MM.1S (cell line): ENCODE results near the gene HPCA.

Experiments used
- EZH2 ChIP-seq: fragments of 300-600 bp; sonication (generic); optimal IDR thresholded peaks from 2 replicates; pipeline ENCODE3; 2017; ENCODE audit warnings: low read depth, mild to moderate bottlenecking, antibody characterized with exemption, low read length, mixed read lengths
- EZH2phosphoT487 ChIP-seq: fragments of 300-600 bp; sonication (generic); IDR thresholded peaks from 2 replicates; pipeline ENCODE4 v1.6.1; 2018; ENCODE audit warnings: antibody characterized with exemption, low read length
- TF ChIP-seq, protein P1 (sequence below): fragments of 300-600 bp; sonication (generic); IDR thresholded peaks from 2 replicates; pipeline ENCODE4 v1.5.1; 2016; ENCODE audit warnings: antibody characterized with exemption, low read length, mixed read lengths

DNA sequence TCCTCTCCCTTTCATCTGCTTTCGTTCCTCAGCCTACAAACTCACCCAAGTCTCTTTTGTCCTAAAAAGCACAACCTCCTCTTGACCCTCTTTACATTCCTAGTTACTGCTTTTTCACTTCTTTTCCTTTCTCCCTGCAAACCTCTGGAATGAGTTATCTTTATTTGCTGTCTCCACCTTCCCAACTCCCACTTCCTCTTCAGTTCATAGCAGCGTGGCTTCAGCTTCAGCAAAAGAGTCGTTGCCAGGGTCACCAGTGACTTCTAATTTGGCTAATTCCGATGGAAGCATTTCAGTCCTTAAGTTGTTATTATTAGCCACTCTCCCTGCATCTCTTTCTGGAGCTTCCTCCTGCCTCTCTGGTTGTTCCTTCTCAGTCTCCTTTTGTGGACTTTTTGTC, 21.1 kb downstream of the HPCA start:
- TF ChIP-seq EZH2phosphoT487 (no peak), EZH2 (no peak)
- TF ChIP-seq, protein P1, sequence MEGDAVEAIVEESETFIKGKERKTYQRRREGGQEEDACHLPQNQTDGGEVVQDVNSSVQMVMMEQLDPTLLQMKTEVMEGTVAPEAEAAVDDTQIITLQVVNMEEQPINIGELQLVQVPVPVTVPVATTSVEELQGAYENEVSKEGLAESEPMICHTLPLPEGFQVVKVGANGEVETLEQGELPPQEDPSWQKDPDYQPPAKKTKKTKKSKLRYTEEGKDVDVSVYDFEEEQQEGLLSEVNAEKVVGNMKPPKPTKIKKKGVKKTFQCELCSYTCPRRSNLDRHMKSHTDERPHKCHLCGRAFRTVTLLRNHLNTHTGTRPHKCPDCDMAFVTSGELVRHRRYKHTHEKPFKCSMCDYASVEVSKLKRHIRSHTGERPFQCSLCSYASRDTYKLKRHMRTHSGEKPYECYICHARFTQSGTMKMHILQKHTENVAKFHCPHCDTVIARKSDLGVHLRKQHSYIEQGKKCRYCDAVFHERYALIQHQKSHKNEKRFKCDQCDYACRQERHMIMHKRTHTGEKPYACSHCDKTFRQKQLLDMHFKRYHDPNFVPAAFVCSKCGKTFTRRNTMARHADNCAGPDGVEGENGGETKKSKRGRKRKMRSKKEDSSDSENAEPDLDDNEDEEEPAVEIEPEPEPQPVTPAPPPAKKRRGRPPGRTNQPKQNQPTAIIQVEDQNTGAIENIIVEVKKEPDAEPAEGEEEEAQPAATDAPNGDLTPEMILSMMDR = no peak
